Fibroblast of mammary gland (primary cell): ENCODE data around the gene TEX14.

ENCODE experiments used
- DNase-seq: peaks from one replicate; pipeline ENCODE4 v3.0.0-alpha.2; 2010; ENCODE audit warnings: low read depth
- H3K4me3 ChIP-seq: 2 replicates; pipeline ENCODE4 v1.5.1; 2011; ENCODE audit warnings: low read depth, mild to moderate bottlenecking, low read length, moderate library complexity; ENCODE audit not compliant: control insufficient read depth
- CTCF ChIP-seq: conservative IDR thresholded peaks from 2 replicates; pipeline ENCODE4 v1.5.1; 2011; ENCODE audit warnings: low read depth, low read length, inconsistent platforms; ENCODE audit not compliant: control insufficient read depth, insufficient read depth

Gene TEX14

GRCh38 chr17:58568044-58568799, 123.6 kb downstream of the TEX14 start:
- no peak overlapping the region for H3K4me3 ChIP-seq
- no peak for DNase-seq
- no peak for TF ChIP-seq CTCF

- H3K4me3 ChIP-seq = no peak overlapping the region
- TF ChIP-seq CTCF = no peak
- no peak for DNase-seq
These were observed 126.2 kb downstream of the TEX14 start for GRCh38 chr17:58565389-58566311.

GRCh38 chr17:58564971-58565370, 126.9 kb downstream of the TEX14 start:
- DNase-seq = no peak
- H3K4me3 ChIP-seq = no peak overlapping the region
- TF ChIP-seq CTCF = no peak

GRCh38 chr17:58564243-58564642, 127.6 kb downstream of the TEX14 start:
- no peak for DNase-seq
- TF ChIP-seq CTCF = no peak
- no peak overlapping the region for H3K4me3 ChIP-seq

- DNase-seq = no peak
- TF ChIP-seq CTCF = no peak
- H3K4me3 ChIP-seq = no peak overlapping the region
These were observed 131.3 kb downstream of the TEX14 start for GRCh38 chr17:58560511-58560910.

- TF ChIP-seq CTCF = no peak
- DNase-seq = no peak
- no peak overlapping the region for H3K4me3 ChIP-seq
These were observed 133.9 kb downstream of the TEX14 start for GRCh38 chr17:58557981-58558380.
